WTC11 (cell line): ENCODE measurements around the gene EGR4. TPM values are rescaled to one million over a fixed set of nuclear protein-coding genes. Genes with fewer than 3 reads are reported as not detected.

Experiments used
- ELF4 ChIP-seq: sonication (generic); formaldehyde crosslinking; IDR thresholded peaks from 2 replicates; pipeline ENCODE4 v1.8.1; 2022; ENCODE audit warnings: low read depth, mild to moderate bottlenecking, moderate library complexity, missing genetic modification reagents
- FOXP1 ChIP-seq: sonication (generic); formaldehyde crosslinking; IDR thresholded peaks from 2 replicates; pipeline ENCODE4 v1.8.0; 2022; ENCODE audit warnings: missing genetic modification reagents, mild to moderate bottlenecking, moderate library complexity, borderline replicate concordance
- MAX ChIP-seq: sonication (generic); formaldehyde crosslinking; IDR thresholded peaks from 2 replicates; pipeline ENCODE4 v1.8.0; 2022; ENCODE audit warnings: mild to moderate bottlenecking, missing genetic modification reagents
- MLX ChIP-seq: sonication (generic); formaldehyde crosslinking; IDR thresholded peaks from 2 replicates; pipeline ENCODE4 v1.8.1; 2023; ENCODE audit warnings: mild to moderate bottlenecking, missing genetic modification reagents, moderate library complexity
- MXD4 ChIP-seq: fragments of 250-450 bp; sonication (Bioruptor Pico); IDR thresholded peaks from 2 replicates; pipeline ENCODE4 v1.8.0; 2021; ENCODE audit warnings: mild to moderate bottlenecking, moderate library complexity, borderline replicate concordance
- MYBL2 ChIP-seq: sonication (generic); formaldehyde crosslinking; IDR thresholded peaks from 2 replicates; pipeline ENCODE4 v1.8.1; 2023; ENCODE audit warnings: mild to moderate bottlenecking, moderate library complexity, missing genetic modification reagents
- NFE2L1 ChIP-seq: sonication (generic); formaldehyde crosslinking; IDR thresholded peaks from 2 replicates; pipeline ENCODE4 v1.8.1; 2023; ENCODE audit warnings: missing genetic modification reagents
- NFYB ChIP-seq: sonication (generic); formaldehyde crosslinking; conservative IDR thresholded peaks from 2 replicates; pipeline ENCODE4 v1.8.0; 2022; ENCODE audit warnings: low read depth, missing genetic modification reagents
- NR2C2 ChIP-seq: sonication (generic); formaldehyde crosslinking; IDR thresholded peaks from 2 replicates; pipeline ENCODE4 v1.8.0; 2022; ENCODE audit warnings: mild to moderate bottlenecking, missing genetic modification reagents
- NR3C1 ChIP-seq: sonication (generic); formaldehyde crosslinking; conservative IDR thresholded peaks from 2 replicates; pipeline ENCODE4 v1.8.1; 2023; ENCODE audit warnings: low read depth, mild to moderate bottlenecking, missing genetic modification reagents
- OVOL2 ChIP-seq: fragments of 250-450 bp; sonication (Bioruptor Pico); IDR thresholded peaks from 2 replicates; pipeline ENCODE4 v1.9.0; 2021; ENCODE audit warnings: mild to moderate bottlenecking, borderline replicate concordance
- SMAD3 ChIP-seq: sonication (generic); formaldehyde crosslinking; IDR thresholded peaks from 2 replicates; pipeline ENCODE4 v1.8.0; 2022; ENCODE audit warnings: missing genetic modification reagents, mild to moderate bottlenecking, borderline replicate concordance
- SMAD4 ChIP-seq: sonication (generic); formaldehyde crosslinking; IDR thresholded peaks from 2 replicates; pipeline ENCODE4 v1.8.0; 2022; ENCODE audit warnings: mild to moderate bottlenecking, missing genetic modification reagents
- SP1 ChIP-seq: sonication (generic); formaldehyde crosslinking; conservative IDR thresholded peaks from 2 replicates; pipeline ENCODE4 v1.8.1; 2022; ENCODE audit warnings: missing genetic modification reagents
- ZBTB43 ChIP-seq: sonication (generic); formaldehyde crosslinking; IDR thresholded peaks from 2 replicates; pipeline ENCODE4 v1.8.1; 2023; ENCODE audit warnings: mild to moderate bottlenecking, missing genetic modification reagents
- ZNF232 ChIP-seq: sonication (generic); formaldehyde crosslinking; IDR thresholded peaks from 2 replicates; pipeline ENCODE4 v1.8.0; 2022; ENCODE audit warnings: mild to moderate bottlenecking, missing genetic modification reagents
- ZNF423 ChIP-seq: fragments of 250-450 bp; sonication (Bioruptor Pico); IDR thresholded peaks from 2 replicates; pipeline ENCODE4 v2.1.2; 2022; ENCODE audit warnings: mild to moderate bottlenecking, moderate library complexity
- ZNF425 ChIP-seq: fragments of 250-450 bp; sonication (Bioruptor Pico); conservative IDR thresholded peaks from 2 replicates; pipeline ENCODE4 v1.9.0; 2021; ENCODE audit warnings: mild to moderate bottlenecking
- ZNF671 ChIP-seq: fragments of 250-450 bp; sonication (Bioruptor Pico); IDR thresholded peaks from 2 replicates; pipeline ENCODE4 v1.8.0; 2021; ENCODE audit warnings: mild to moderate bottlenecking
- total RNA-seq: library from RNA; stranded (reverse); gene quantifications from 3 replicates; pipeline ENCODE4 v1.2.3, GENCODE V29; 2021
- TF ChIP-seq, protein P1 (sequence below): sonication (generic); formaldehyde crosslinking; IDR thresholded peaks from 2 replicates; pipeline ENCODE4 v1.8.1; 2022; ENCODE audit warnings: low read depth, mild to moderate bottlenecking, moderate library complexity, missing genetic modification reagents, borderline replicate concordance
- TF ChIP-seq, protein P2 (sequence below): sonication (generic); formaldehyde crosslinking; IDR thresholded peaks from 2 replicates; pipeline ENCODE4 v1.8.1; 2023; ENCODE audit warnings: mild to moderate bottlenecking, missing genetic modification reagents, borderline replicate concordance
- TF ChIP-seq, protein P3 (sequence below): sonication (generic); formaldehyde crosslinking; IDR thresholded peaks from 2 replicates; pipeline ENCODE4 v1.8.0; 2022; ENCODE audit warnings: mild to moderate bottlenecking, missing genetic modification reagents
- TF ChIP-seq, protein P4 (sequence below): sonication (generic); formaldehyde crosslinking; conservative IDR thresholded peaks from 2 replicates; pipeline ENCODE4 v1.8.1; 2022; ENCODE audit warnings: mild to moderate bottlenecking, missing genetic modification reagents
- TF ChIP-seq, protein P5 (sequence below): fragments of 250-450 bp; sonication (Bioruptor Pico); IDR thresholded peaks from 2 replicates; pipeline ENCODE4 v1.9.0; 2021; ENCODE audit warnings: mild to moderate bottlenecking, borderline replicate concordance

The EGR4 gene
- total RNA-seq, 1 experiment from 2014 or later, result 0.13 TPM

GRCh38 chr2:73291093-73291460 lies 2.3 kb downstream of the EGR4 start (continued):
- TF ChIP-seq MAX (peak; percentile 54; the same call in 1 of the 2 replicates), NR3C1 (CRISPR knock-in tag) (no peak), MXD4 (CRISPR knock-in tag) (no peak), NR2C2 (0 out of 2 replicates have a peak, but pooled peaks have one; percentile 55), MLX (CRISPR knock-in tag) (no peak), FOXP1 (CRISPR knock-in tag) (no peak), SMAD3 (CRISPR knock-in tag) (peak; percentile 40; the same call in 1 of the 2 replicates), ZBTB43 (CRISPR knock-in tag) (peak; percentile 66; the same call in 1 of the 2 replicates), ZNF425 (CRISPR knock-in tag) (no peak), OVOL2 (no peak), ZNF232 (CRISPR knock-in tag) (peak; percentile 29; the same call in 1 of the 2 replicates), NFYB (peak; percentile 38; the same call in 1 of the 2 replicates), ELF4 (peak; percentile 54; the same call in 1 of the 2 replicates), MYBL2 (CRISPR knock-in tag) (peak; percentile 80; the same call in 1 of the 2 replicates), SP1 (CRISPR knock-in tag) (peak; percentile 50), ZNF423 (CRISPR knock-in tag) (no peak), SMAD4 (peak; percentile 51; the same call in 1 of the 2 replicates), NFE2L1 (CRISPR knock-in tag) (peak; percentile 63; the same call in 1 of the 2 replicates), ZNF671 (no peak)
- TF ChIP-seq, protein P1, sequence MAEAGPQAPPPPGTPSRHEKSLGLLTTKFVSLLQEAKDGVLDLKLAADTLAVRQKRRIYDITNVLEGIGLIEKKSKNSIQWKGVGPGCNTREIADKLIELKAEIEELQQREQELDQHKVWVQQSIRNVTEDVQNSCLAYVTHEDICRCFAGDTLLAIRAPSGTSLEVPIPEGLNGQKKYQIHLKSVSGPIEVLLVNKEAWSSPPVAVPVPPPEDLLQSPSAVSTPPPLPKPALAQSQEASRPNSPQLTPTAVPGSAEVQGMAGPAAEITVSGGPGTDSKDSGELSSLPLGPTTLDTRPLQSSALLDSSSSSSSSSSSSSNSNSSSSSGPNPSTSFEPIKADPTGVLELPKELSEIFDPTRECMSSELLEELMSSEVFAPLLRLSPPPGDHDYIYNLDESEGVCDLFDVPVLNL (CRISPR knock-in tag), result 0 out of 2 replicates have a peak, but pooled peaks have one; percentile 21
- TF ChIP-seq, protein P2, sequence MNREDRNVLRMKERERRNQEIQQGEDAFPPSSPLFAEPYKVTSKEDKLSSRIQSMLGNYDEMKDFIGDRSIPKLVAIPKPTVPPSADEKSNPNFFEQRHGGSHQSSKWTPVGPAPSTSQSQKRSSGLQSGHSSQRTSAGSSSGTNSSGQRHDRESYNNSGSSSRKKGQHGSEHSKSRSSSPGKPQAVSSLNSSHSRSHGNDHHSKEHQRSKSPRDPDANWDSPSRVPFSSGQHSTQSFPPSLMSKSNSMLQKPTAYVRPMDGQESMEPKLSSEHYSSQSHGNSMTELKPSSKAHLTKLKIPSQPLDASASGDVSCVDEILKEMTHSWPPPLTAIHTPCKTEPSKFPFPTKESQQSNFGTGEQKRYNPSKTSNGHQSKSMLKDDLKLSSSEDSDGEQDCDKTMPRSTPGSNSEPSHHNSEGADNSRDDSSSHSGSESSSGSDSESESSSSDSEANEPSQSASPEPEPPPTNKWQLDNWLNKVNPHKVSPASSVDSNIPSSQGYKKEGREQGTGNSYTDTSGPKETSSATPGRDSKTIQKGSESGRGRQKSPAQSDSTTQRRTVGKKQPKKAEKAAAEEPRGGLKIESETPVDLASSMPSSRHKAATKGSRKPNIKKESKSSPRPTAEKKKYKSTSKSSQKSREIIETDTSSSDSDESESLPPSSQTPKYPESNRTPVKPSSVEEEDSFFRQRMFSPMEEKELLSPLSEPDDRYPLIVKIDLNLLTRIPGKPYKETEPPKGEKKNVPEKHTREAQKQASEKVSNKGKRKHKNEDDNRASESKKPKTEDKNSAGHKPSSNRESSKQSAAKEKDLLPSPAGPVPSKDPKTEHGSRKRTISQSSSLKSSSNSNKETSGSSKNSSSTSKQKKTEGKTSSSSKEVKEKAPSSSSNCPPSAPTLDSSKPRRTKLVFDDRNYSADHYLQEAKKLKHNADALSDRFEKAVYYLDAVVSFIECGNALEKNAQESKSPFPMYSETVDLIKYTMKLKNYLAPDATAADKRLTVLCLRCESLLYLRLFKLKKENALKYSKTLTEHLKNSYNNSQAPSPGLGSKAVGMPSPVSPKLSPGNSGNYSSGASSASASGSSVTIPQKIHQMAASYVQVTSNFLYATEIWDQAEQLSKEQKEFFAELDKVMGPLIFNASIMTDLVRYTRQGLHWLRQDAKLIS, result peak; percentile 51; the same call in 1 of the 2 replicates
- TF ChIP-seq, protein P3, sequence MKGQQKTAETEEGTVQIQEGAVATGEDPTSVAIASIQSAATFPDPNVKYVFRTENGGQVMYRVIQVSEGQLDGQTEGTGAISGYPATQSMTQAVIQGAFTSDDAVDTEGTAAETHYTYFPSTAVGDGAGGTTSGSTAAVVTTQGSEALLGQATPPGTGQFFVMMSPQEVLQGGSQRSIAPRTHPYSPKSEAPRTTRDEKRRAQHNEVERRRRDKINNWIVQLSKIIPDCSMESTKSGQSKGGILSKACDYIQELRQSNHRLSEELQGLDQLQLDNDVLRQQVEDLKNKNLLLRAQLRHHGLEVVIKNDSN (CRISPR knock-in tag), result no peak; the same call in 1 of the 2 replicates
- TF ChIP-seq, protein P4, sequence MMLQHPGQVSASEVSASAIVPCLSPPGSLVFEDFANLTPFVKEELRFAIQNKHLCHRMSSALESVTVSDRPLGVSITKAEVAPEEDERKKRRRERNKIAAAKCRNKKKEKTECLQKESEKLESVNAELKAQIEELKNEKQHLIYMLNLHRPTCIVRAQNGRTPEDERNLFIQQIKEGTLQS (CRISPR knock-in tag), result no peak
- TF ChIP-seq, protein P5, sequence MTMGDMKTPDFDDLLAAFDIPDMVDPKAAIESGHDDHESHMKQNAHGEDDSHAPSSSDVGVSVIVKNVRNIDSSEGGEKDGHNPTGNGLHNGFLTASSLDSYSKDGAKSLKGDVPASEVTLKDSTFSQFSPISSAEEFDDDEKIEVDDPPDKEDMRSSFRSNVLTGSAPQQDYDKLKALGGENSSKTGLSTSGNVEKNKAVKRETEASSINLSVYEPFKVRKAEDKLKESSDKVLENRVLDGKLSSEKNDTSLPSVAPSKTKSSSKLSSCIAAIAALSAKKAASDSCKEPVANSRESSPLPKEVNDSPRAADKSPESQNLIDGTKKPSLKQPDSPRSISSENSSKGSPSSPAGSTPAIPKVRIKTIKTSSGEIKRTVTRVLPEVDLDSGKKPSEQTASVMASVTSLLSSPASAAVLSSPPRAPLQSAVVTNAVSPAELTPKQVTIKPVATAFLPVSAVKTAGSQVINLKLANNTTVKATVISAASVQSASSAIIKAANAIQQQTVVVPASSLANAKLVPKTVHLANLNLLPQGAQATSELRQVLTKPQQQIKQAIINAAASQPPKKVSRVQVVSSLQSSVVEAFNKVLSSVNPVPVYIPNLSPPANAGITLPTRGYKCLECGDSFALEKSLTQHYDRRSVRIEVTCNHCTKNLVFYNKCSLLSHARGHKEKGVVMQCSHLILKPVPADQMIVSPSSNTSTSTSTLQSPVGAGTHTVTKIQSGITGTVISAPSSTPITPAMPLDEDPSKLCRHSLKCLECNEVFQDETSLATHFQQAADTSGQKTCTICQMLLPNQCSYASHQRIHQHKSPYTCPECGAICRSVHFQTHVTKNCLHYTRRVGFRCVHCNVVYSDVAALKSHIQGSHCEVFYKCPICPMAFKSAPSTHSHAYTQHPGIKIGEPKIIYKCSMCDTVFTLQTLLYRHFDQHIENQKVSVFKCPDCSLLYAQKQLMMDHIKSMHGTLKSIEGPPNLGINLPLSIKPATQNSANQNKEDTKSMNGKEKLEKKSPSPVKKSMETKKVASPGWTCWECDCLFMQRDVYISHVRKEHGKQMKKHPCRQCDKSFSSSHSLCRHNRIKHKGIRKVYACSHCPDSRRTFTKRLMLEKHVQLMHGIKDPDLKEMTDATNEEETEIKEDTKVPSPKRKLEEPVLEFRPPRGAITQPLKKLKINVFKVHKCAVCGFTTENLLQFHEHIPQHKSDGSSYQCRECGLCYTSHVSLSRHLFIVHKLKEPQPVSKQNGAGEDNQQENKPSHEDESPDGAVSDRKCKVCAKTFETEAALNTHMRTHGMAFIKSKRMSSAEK, result no peak
